ENCODE data around the gene GPR18. TPM values are rescaled to one million over a fixed set of nuclear protein-coding genes. Genes with fewer than 3 reads are reported as not detected.

GPR18 gene
- polyA plus RNA-seq, 3 donors = 1.7 to 3.8 (median 2.2) TPM

DNA sequence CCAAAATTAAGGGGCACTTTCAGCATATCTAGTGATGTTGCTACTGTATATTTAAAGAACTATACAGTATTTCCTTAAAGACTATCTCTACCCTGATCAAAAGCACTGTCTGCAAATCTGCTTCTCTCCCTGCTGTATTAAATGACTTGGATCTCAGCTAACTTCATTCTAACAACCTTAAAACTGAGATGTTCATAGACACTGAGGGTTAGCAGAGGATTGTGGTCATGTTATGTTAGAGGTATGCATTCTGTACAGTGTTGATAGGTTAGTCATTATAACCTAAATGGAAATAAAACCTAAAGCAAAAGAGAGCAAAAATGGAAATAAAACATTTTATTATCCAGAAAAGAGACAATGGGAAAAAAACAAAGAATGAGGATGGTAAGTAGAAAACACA lies 39.2 kb upstream of the GPR18 start:
- no peak overlapping the region for H3K9ac ChIP-seq (ENCODE audit: insufficient read depth, low read length, poor library complexity, severe bottlenecking)
- H3K4me1 ChIP-seq (ENCODE audit: control insufficient read depth in 1 of 2, insufficient read depth in 2 of 2, low read length in 2 of 2) = peaks cover 64 to 86% of the 10 kb centered on the region in 2 donors
- peak overlapping the region in 1 of 3 experiments; percentile 53 for H3K4me3 ChIP-seq (replicated peaks in 1 of 3; ENCODE audit: low read depth in 2 of 3, low read length in 3 of 3)
- TF ChIP-seq, protein P1, sequence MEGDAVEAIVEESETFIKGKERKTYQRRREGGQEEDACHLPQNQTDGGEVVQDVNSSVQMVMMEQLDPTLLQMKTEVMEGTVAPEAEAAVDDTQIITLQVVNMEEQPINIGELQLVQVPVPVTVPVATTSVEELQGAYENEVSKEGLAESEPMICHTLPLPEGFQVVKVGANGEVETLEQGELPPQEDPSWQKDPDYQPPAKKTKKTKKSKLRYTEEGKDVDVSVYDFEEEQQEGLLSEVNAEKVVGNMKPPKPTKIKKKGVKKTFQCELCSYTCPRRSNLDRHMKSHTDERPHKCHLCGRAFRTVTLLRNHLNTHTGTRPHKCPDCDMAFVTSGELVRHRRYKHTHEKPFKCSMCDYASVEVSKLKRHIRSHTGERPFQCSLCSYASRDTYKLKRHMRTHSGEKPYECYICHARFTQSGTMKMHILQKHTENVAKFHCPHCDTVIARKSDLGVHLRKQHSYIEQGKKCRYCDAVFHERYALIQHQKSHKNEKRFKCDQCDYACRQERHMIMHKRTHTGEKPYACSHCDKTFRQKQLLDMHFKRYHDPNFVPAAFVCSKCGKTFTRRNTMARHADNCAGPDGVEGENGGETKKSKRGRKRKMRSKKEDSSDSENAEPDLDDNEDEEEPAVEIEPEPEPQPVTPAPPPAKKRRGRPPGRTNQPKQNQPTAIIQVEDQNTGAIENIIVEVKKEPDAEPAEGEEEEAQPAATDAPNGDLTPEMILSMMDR (IDR thresholded peaks at IDR 0.05) = no peak
- peaks cover 92% of the 10 kb centered on the region for H3K79me2 ChIP-seq (ENCODE audit: insufficient read depth, low read length)
- peak overlapping the region; percentile 58 for H3K4me2 ChIP-seq (replicated peaks; ENCODE audit: extremely low read depth, low read length, poor library complexity, severe bottlenecking)
- no peaks in the 10 kb centered on the region for H3K27me3 ChIP-seq (ENCODE audit: control insufficient read depth in 2 of 2, insufficient read depth in 2 of 2, low read length in 2 of 2)
- no peak overlapping the region for H2AFZ ChIP-seq (ENCODE audit: insufficient read depth, low read depth, low read length, poor library complexity, severe bottlenecking)
- peaks cover 53% of the 10 kb centered on the region for H4K20me1 ChIP-seq (ENCODE audit: insufficient read depth, low read length)
- H3K4me3 Mint-ChIP-seq = no peak overlapping the region
- no peak for DNase-seq
- no peaks in the 10 kb centered on the region for H3K9me3 Mint-ChIP-seq
- H3K27me3 Mint-ChIP-seq (ENCODE audit: low read depth in 3 of 3) = no peaks in the 10 kb centered on the region
- no peaks in the 10 kb centered on the region for H3K9me3 ChIP-seq (replicated peaks in 1 of 2; ENCODE audit: control insufficient read depth in 1 of 2, insufficient read depth in 1 of 2, low read length in 2 of 2)
- peaks cover 2 to 13% of the 10 kb centered on the region in 2 donors for H3K36me3 ChIP-seq (replicated peaks in 1 of 2; ENCODE audit: control insufficient read depth in 1 of 2, insufficient read depth in 2 of 2, low read length in 2 of 2)
- H3K36me3 Mint-ChIP-seq = peaks cover 20 to 32% of the 10 kb centered on the region in 2 donors
- peak overlapping the region in 1 of 2 donors; percentile 82 for H3K27ac ChIP-seq (ENCODE audit: low read depth in 1 of 2, low read length in 2 of 2)
- H3K27ac Mint-ChIP-seq = peak overlapping the region in 6 of 7 donors; percentile 2 to 92 (median 90)
- intact Hi-C loops (cut with micrococcal nuclease) = no loop called here
- peaks cover 66% of the 10 kb centered on the region for H3K4me1 Mint-ChIP-seq

DNA sequence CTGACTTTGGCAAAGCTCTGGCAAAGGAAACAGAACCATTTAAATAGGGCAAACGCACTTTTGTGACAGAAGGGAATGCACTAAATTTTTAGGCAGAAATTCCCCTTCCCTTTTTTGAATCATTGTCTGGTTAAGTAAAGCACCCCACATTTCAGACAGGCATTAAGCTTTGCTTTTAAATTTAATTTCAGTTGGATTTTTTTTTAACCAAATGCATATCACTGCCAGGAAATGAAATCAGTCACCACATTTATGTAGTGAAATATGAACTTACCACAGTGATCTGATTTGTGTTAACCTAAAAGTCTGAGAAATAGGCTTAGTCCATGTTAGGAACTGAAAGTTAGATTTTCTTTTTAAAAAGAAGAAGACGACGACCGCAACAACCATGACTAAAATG lies 38.2 kb upstream of the GPR18 start:
- H3K4me1 Mint-ChIP-seq = peaks cover 61% of the 10 kb centered on the region
- DNase-seq = peak; percentile 37 to 49 (median 48)
- H3K4me3 Mint-ChIP-seq = peak overlapping the region; percentile 60 to 85
- H3K27ac Mint-ChIP-seq = peak overlapping the region; percentile 89 to 95 (median 92)
- H3K27me3 Mint-ChIP-seq (ENCODE audit: low read depth in 3 of 3) = no peaks in the 10 kb centered on the region
- Histone ChIP-seq H3K36me3 (replicated peaks in 1 of 2; ENCODE audit: control insufficient read depth in 1 of 2, insufficient read depth in 2 of 2, low read length in 2 of 2) (peaks cover 2 to 13% of the 10 kb centered on the region in 2 donors), H4K20me1 (ENCODE audit: insufficient read depth, low read length) (peaks cover 45% of the 10 kb centered on the region), H3K27ac (ENCODE audit: low read depth in 1 of 2, low read length in 2 of 2) (peak overlapping the region; percentile 25 to 82), H3K27me3 (ENCODE audit: control insufficient read depth in 2 of 2, insufficient read depth in 2 of 2, low read length in 2 of 2) (no peaks in the 10 kb centered on the region), H3K9ac (ENCODE audit: insufficient read depth, low read length, poor library complexity, severe bottlenecking) (peak overlapping the region; percentile 11), H3K9me3 (replicated peaks in 1 of 2; ENCODE audit: control insufficient read depth in 1 of 2, insufficient read depth in 1 of 2, low read length in 2 of 2) (no peaks in the 10 kb centered on the region), H3K79me2 (ENCODE audit: insufficient read depth, low read length) (peaks cover 92% of the 10 kb centered on the region), H3K4me3 (replicated peaks in 1 of 3; ENCODE audit: low read depth in 2 of 3, low read length in 3 of 3) (peak overlapping the region; percentile 4 to 53 (median 36)), H2AFZ (ENCODE audit: insufficient read depth, low read depth, low read length, poor library complexity, severe bottlenecking) (no peak overlapping the region), H3K4me1 (ENCODE audit: control insufficient read depth in 1 of 2, insufficient read depth in 2 of 2, low read length in 2 of 2) (peaks cover 57 to 77% of the 10 kb centered on the region in 2 donors), H3K4me2 (replicated peaks; ENCODE audit: extremely low read depth, low read length, poor library complexity, severe bottlenecking) (peak overlapping the region; percentile 58)
- TF ChIP-seq, protein P1 (IDR thresholded peaks at IDR 0.05) = no peak
- no peaks in the 10 kb centered on the region for H3K9me3 Mint-ChIP-seq
- H3K36me3 Mint-ChIP-seq = peaks cover 20 to 28% of the 10 kb centered on the region in 2 donors
- no CpG with 5 or more reads among the region's 4 CpGs for WGBS (ENCODE audit: insufficient coverage)
- intact Hi-C loops (cut with micrococcal nuclease) = no loop called here

Measured in CD14-positive monocyte (primary cell).